Osteocyte (in vitro differentiated cells): ENCODE measurements around the gene DHRS12. TPM values are rescaled to one million over a fixed set of nuclear protein-coding genes. Genes with fewer than 3 reads are reported as not detected.

Experiments
- DNase-seq: peaks from one replicate; pipeline ENCODE4 v3.0.0; 2021; ENCODE audit warnings: mixed read lengths; ENCODE audit not compliant: unreplicated experiment; ENCODE audit errors: extremely low spot score
- H3K27ac Mint-ChIP-seq: one replicate; pipeline ENCODE4 v1.8.0; 2021; ENCODE audit warnings: mild to moderate bottlenecking, mixed read lengths; ENCODE audit not compliant: unreplicated experiment
- H3K27me3 Mint-ChIP-seq: one replicate; pipeline ENCODE4 v1.8.0; 2021; ENCODE audit warnings: mixed read lengths; ENCODE audit not compliant: unreplicated experiment
- H3K36me3 Mint-ChIP-seq: one replicate; pipeline ENCODE4 v1.8.0; 2021; ENCODE audit warnings: mixed read lengths; ENCODE audit not compliant: unreplicated experiment
- H3K4me1 Mint-ChIP-seq: one replicate; pipeline ENCODE4 v1.8.0; 2021; ENCODE audit warnings: mixed read lengths; ENCODE audit not compliant: unreplicated experiment
- H3K4me3 Mint-ChIP-seq: one replicate; pipeline ENCODE4 v1.8.0; 2021; ENCODE audit warnings: mild to moderate bottlenecking, moderate library complexity, mixed read lengths; ENCODE audit not compliant: unreplicated experiment
- H3K9me3 Mint-ChIP-seq: one replicate; pipeline ENCODE4 v1.8.0; 2021; ENCODE audit warnings: mixed read lengths; ENCODE audit not compliant: unreplicated experiment
- total RNA-seq: library from RNA; stranded (reverse); gene quantifications from 2 replicates; pipeline ENCODE4 v1.2.1, GENCODE V29; 2021
- TF ChIP-seq, protein P1 (sequence below): fragments of 200-600 bp; sonication (generic); IDR thresholded peaks from 2 replicates; pipeline ENCODE4 v1.5.0; 2021; ENCODE audit warnings: antibody characterized with exemption, mild to moderate bottlenecking, moderate library complexity

DHRS12 gene
- total RNA-seq, 1 donor from 2014 or later, result 9.2 TPM

DNA sequence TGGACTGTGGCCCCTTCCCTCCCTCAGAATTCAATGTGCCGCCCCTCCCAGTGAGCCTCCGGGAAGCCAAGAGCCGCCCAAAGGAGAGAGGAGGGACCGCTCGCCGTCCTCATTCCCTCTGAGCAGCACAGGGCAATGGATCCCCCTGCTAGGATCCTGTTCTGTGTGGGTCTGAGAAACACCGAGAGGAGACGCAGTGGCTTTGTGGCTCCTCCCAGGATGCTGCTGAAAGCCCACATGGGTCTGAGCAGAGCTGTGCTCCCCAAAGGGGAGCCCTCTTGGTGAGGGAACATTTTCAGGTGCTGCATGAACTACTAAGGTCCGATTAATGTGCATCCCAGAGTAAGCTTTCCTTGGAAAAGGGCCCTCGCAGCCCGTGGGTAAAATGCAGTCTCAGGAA lies 30.4 kb downstream of the DHRS12 start:
- Mint-ChIP-seq H3K4me3 (no peak overlapping the region), H3K27ac (no peak overlapping the region), H3K27me3 (no peaks in the 10 kb centered on the region), H3K9me3 (no peaks in the 10 kb centered on the region), H3K36me3 (peaks cover 2% of the 10 kb centered on the region), H3K4me1 (no peaks in the 10 kb centered on the region)
- TF ChIP-seq, protein P1, sequence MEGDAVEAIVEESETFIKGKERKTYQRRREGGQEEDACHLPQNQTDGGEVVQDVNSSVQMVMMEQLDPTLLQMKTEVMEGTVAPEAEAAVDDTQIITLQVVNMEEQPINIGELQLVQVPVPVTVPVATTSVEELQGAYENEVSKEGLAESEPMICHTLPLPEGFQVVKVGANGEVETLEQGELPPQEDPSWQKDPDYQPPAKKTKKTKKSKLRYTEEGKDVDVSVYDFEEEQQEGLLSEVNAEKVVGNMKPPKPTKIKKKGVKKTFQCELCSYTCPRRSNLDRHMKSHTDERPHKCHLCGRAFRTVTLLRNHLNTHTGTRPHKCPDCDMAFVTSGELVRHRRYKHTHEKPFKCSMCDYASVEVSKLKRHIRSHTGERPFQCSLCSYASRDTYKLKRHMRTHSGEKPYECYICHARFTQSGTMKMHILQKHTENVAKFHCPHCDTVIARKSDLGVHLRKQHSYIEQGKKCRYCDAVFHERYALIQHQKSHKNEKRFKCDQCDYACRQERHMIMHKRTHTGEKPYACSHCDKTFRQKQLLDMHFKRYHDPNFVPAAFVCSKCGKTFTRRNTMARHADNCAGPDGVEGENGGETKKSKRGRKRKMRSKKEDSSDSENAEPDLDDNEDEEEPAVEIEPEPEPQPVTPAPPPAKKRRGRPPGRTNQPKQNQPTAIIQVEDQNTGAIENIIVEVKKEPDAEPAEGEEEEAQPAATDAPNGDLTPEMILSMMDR, result no peak
- peak; percentile 60 for DNase-seq

DNA sequence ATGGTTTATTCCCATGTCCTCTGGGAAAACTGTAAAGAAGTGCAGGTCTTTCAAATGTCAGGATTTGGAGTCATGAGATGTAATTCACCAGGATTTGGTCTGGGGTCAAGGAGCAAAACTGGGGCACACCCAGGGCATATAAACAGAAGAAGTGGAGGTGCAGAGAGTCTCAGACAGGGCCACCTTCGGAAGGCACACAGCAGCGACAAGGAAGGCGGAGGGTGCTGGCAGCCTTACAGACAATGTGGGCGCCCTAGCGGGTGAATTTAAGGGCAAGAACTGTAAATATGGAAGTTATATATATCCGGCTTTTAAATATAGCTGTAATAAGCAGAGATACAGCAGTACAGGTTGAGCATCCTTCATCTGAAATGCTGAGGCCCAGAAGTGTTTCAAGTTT lies 31.2 kb downstream of the DHRS12 start:
- Mint-ChIP-seq H3K4me3 (no peak overlapping the region), H3K27ac (no peak overlapping the region), H3K27me3 (no peaks in the 10 kb centered on the region), H3K9me3 (no peaks in the 10 kb centered on the region), H3K36me3 (peaks cover 2% of the 10 kb centered on the region), H3K4me1 (no peaks in the 10 kb centered on the region)
- peak; percentile 40 for DNase-seq
- TF ChIP-seq, protein P1, result no peak

DNA sequence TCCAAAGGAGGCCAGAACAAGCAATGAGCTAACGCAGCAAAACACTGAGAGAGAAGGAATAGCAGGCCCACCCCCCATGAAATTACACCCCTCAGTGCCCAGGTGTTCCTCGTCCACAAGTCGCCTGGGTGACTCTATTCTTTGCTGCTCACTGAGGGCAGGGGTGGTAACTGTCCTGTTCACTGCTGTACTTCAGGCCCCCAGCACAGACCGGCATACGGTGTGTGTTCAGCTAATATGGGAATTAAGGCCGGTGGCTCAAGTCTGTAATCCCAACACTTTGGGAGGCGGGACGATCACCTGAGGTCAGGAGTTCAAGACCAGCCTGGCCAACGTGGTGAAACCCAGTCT lies 31.9 kb downstream of the DHRS12 start:
- Mint-ChIP-seq H3K27ac (no peak overlapping the region), H3K9me3 (no peaks in the 10 kb centered on the region), H3K36me3 (peaks cover 2% of the 10 kb centered on the region), H3K27me3 (no peaks in the 10 kb centered on the region), H3K4me1 (no peaks in the 10 kb centered on the region), H3K4me3 (no peak overlapping the region)
- peak; percentile 51 for DNase-seq
- TF ChIP-seq, protein P1, result no peak

DNA sequence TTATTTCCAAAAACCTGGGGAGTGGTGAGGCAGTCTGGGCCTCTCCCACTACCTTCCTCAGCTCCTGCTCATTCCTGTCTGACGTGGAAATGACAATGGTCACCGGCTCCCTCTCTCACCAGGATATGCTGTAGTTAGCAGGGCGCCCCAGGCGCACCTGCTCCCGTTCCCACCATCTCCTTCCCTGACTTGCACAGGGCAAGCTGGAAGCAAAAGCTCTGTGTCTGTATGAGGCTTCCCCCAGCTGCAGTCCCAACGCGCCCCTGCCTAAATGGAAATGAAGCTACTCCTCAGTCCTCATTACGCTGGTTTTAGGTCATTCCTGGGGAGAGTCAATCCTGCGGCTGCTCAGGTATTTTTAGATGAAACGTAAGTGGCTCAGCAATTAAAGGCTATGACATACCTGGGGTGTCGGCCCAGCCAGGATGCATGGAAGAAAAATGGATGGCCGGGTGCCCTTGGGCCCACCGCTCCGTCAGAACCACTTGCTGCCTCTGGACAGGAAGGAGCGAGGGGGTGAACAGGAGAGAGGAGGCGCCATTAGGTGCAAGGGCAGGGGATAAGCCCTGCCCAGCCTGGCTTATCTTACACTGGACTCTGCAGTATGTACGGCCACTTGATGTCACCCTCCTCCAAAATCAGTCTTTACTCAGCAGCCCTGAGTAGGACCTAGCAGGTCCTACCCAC lies 32.4 kb downstream of the DHRS12 start:
- peak; percentile 56 for DNase-seq
- no peaks in the 10 kb centered on the region for H3K9me3 Mint-ChIP-seq
- H3K27me3 Mint-ChIP-seq, result no peaks in the 10 kb centered on the region
- peaks cover 6% of the 10 kb centered on the region for H3K36me3 Mint-ChIP-seq
- H3K4me1 Mint-ChIP-seq, result no peaks in the 10 kb centered on the region
- no peak overlapping the region for H3K27ac Mint-ChIP-seq
- no peak overlapping the region for H3K4me3 Mint-ChIP-seq
- TF ChIP-seq, protein P1, result no peak

- no peak overlapping the region for H3K4me3 Mint-ChIP-seq
- H3K9me3 Mint-ChIP-seq, result no peaks in the 10 kb centered on the region
- H3K27me3 Mint-ChIP-seq, result no peaks in the 10 kb centered on the region
Measured at GRCh38 chr13:51770681-51771417, 33.1 kb downstream of the DHRS12 start.

More at GRCh38 chr13:51770681-51771417, 33.1 kb downstream of the DHRS12 start:
- Mint-ChIP-seq H3K4me1 (no peaks in the 10 kb centered on the region), H3K27ac (no peak overlapping the region), H3K36me3 (peaks cover 10% of the 10 kb centered on the region)
- TF ChIP-seq, protein P1, result no peak
- DNase-seq, result peak; percentile 53
